GM18858 (cell line): ENCODE measurements around the gene MUSK.
"Not testable (repeated sequence)": the region's sequence is repeated elsewhere in the genome, so short reads cannot be mapped to it uniquely, and the experiment has no call there.

ENCODE experiments used
- ATAC-seq: cut with Tn5 transposase; IDR thresholded peaks from one replicate; pipeline ENCODE4 v1.9.1; 2021; ENCODE audit not compliant: unreplicated experiment

The MUSK gene

GRCh38 chr9:110691002-110691549 lies 22.5 kb downstream of the MUSK start:
- no peak for ATAC-seq

DNA sequence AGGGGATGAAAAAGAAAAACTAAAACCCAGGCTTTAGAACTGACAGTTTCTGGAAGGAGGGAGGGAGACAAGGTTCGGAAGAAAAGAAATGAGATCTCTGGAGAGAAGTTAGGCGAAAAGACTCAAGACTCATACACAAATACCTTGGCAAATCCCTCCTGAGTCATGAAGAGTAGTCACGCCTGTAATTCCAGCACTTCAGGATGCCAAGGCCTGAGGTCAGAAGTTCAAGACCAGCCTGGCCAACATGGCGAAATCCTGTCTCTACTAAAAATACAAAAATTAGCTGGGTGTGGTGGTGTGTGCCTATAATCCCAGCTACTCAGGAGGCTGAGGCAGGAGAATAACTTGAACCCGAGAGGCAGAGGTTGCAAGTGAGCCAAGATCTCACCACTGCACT lies 27.3 kb downstream of the MUSK start:
- not testable (repeated sequence) for ATAC-seq

- no peak for ATAC-seq
Observed at GRCh38 chr9:110700953-110701352, 32.4 kb downstream of the MUSK start.

DNA sequence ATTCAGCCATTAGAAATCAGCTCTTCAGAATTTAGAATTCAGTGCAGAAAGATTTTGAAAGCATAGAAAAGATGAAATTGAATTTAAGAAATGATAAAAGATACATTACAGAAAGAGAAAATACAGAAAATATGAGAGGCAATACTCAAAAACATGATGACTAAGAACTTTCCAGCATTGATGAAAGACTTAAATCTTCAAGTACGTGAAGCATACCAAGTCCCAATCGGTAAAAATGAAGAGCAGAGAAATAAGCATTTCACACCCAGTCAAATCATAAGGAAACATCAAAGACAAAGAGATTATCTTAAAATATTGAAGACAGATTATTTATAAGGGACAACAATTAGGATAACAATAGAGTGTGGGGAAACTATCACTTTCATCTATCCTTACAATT lies 35.1 kb downstream of the MUSK start:
- no peak for ATAC-seq

GRCh38 chr9:110707419-110707818 lies 38.8 kb downstream of the MUSK start:
- no peak for ATAC-seq

DNA sequence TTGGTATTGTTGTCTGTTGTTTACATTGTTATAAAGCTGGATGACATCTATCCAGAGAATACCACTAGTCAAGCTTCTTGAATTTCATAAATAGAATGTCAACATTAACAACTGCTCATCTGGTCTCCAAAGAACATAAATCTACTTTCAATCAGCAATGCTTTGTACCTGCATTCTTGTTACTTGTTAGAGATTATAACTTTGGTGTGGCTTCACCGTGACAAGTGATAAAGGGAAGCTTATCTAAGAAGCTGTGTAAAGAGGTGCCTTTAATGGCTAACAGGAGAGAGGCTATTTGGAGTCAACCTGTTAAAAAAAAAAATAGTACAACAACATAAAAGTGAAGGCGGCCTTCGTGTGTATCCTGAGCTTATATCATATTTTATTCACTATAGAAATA lies 41.8 kb downstream of the MUSK start:
- no peak for ATAC-seq

- no peak for ATAC-seq
Observed at GRCh38 chr9:110712955-110713354, 44.4 kb downstream of the MUSK start.

DNA sequence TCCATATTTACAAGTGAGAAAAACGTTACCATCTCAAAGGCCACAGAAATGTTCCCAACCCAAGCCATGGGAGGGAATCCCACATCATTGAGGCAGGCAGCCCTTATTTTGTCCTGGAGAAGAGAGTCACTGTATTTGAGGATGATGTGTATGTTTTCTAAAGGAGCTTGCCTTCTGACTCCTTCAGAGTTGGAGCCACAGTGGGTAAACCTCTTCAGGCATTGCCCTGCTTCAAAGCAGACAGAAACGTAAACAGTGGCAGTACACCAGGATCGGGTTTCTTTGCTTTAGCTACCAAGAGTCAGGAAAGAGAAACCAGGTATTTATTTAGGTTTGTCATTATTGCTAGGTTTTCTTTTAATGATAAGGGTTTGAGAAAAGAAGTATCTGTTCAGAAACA lies 45.7 kb downstream of the MUSK start:
- ATAC-seq, result no peak

- no peak for ATAC-seq
Observed at GRCh38 chr9:110728058-110728457, 59.5 kb downstream of the MUSK start.

DNA sequence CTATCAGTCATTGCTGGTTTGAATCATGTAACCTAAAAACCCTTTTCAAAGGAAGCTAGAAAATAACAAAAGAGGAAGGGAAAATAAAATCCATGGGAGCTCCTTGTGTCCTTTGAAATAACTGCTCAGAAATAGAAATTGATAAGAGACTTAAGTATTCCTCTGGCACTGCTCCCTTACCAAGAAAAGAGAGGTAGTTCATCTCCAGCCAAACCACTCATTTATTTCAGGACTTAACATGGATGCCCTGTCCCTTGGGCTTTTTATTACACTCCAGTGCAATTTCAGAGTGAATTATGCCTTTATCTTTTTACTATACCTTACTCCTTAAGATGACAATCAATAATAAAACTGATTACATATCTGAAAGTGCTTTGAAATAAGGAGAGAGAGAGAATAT lies 61.0 kb downstream of the MUSK start:
- ATAC-seq, result no peak

DNA sequence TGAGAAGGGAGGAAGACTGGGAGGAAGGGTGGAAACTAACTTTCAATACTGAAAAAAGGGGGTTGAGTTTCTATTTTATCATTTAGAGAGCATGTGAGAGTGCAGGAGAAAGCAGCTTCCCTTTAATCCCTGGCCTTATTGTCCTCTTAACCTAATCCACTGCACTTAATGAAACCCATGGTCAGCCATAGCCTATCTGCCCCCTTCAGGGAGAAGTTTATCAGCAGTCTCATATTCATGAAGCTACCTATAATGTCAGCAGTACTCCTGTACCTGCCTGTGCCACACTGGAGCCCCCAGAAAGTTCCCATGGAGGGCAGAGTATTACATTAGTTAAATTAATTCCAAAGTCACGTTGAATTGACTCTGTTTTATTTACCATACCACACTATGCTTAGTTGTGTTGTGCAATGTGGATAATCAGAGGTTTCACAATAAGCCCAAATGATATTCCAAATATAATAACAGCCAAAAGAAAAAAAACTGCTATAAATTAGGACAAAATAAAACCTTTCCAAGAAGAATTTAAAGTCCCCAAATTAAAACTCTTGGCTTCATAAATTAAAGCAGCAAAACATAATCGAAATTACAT lies 62.9 kb downstream of the MUSK start:
- no peak for ATAC-seq

GRCh38 chr9:110738982-110739381 lies 70.4 kb downstream of the MUSK start:
- no peak for ATAC-seq

DNA sequence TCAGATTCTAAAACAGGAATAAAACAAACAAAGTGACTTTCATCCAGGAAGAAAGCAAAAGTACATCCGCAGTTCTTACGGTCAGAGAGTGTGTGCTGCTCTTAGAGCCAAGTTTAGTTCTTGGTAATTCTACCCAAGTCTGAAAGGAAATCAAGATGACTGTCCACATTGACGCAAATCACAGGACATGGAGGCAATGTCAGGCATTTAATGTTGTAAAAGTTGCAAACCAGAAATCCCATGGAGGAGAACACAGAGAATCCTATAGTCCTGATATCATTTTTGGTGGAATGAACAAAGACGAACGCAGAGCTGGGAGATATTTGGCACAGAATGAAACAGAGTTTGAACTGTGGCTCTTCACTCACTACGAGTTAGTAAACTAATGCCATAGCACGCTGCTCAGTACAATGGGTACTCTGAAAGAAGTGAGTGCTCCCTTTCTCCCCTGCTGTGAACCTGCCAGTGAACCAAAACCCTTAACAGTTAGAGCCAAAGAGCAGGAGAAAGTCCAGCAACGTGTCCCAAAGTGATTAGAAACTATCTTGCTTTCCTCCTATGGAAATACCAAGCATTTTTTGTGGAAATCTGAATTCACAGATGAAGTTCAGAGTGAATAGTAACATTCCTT lies 74.3 kb downstream of the MUSK start:
- no peak for ATAC-seq

DNA sequence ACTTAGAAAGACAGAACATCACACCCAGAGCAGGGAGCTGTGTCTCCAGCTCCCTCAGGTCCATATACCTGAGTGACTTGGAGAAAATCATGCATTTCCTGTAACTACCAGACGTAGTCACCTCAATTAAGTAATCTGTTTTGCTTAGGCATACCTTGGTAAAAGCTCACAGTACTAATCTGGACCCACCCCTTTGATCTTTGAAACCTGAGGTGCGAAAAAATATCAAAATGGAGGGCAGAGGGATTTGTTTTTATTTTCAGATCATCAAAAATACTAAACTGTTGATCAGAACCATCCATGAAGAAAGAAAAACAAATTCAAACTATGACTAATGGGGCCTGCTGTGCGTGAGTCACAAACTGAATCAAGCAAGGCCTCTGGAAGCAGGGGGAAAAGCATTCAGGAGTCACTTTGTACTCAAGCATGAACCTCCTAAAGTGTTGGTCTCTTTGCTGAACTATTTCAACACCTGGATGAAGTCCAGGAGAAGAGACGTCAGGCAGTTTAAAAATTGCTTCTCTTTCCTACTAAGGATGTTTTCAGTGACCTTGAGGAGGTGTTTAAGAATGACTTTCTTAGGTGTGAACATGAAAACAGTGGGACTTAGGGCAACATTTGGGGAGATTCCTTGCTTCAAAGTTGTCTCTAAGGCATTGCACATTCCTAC lies 76.3 kb downstream of the MUSK start:
- ATAC-seq, result no peak

DNA sequence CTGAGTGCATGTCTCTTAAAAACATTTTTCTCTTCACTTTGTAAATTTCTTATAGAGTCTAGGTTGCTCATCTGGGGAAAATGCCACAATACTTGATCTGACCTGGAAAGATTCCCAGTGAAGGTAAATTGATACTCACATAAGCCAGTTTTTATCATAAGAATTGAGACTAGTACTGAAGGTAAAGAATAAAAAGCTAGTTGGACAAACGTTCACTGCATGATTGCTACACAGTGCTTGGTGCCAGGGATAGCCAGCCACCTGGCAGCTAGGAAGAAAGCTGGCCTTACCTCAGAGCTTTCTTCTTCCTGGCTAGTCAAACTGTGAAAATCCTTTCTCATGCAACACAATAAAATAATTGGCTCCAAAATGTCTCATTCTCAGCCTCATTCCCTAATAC lies 77.1 kb downstream of the MUSK start:
- ATAC-seq, result no peak

DNA sequence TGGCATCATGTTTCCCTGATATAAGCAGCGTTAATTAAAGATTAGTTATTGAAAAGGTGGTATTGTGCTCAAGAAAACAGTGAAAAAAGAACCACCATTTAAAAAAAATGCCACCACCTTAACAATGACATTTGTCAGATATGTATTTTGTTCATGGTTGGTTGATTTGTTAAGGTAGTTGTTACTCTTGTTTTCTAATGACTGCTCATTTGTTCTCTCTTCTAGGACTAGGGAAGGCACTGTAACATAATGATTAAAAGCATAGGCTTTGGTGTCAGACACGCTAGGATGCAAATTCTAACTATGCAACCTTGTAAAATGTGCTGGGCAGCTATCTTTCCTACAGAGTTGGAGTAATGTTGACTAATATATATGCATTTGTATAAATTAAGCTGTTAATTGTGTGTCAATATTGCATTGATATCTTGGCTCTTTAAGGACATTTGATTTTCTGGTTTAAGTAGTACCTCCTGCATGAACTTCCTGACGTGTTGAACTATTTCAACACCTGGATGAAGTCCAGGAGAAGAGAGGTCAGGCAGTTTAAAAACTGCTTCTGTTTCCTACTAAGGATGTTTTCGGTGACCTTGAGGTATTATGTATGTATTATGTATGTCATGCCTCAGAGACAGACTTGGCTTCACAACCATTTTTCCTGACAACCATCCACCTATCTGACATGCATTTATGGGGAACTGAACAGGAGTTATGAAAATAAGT lies 77.8 kb downstream of the MUSK start:
- no peak for ATAC-seq

DNA sequence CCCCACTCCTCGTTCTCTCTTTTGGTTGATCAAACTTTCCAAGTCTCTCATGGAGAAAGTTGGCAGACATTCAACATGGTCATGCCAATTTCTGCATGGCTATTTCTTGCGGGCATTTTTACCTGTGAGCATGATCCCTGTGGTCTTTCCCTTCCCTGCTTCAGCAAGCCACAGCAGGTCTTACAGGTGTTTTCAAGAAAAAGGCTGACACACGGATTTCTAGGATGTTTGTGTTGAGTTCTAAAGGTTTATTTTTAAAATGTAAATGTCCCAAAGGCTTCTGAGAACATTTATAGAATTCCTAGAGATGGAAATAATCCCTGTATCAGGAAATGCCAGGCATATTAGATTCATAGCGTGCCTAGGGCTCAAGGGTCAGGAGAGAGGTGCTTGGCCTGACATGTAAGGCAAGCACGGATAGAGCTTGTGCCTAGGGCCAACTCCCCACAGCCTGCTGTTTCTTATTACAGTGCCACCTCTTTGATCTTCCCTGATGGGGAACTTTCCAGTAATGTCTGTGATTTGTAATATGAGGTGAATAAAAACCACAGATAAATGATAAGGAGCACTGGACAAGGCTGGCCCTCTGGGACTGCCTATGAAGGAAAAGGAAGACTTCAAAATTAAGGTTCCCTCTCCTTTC lies 79.8 kb downstream of the MUSK start:
- ATAC-seq, result no peak

DNA sequence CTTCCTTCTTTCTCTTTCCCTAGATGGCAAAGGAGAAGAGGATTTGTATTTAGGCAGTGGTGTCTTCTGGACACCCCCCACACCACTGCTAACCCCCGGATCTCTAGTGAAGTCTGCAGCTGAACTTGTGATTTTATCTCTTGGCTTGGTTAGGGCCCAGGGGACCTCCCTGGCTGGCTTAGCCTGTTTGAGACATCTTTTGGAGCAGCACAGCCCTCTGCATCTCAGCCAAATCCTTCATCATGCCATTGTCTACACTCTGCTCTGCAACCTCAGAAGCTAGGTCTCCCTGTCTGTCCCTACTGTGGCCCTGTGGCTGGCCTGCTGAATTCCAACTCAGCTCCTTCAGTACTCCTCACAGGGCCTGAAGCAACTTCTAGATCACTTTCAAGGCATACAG lies 81.7 kb downstream of the MUSK start:
- ATAC-seq, result no peak

GRCh38 chr9:110751971-110752370 lies 83.4 kb downstream of the MUSK start:
- ATAC-seq, result no peak

- no peak for ATAC-seq
Observed at GRCh38 chr9:110752766-110753165, 84.2 kb downstream of the MUSK start.

DNA sequence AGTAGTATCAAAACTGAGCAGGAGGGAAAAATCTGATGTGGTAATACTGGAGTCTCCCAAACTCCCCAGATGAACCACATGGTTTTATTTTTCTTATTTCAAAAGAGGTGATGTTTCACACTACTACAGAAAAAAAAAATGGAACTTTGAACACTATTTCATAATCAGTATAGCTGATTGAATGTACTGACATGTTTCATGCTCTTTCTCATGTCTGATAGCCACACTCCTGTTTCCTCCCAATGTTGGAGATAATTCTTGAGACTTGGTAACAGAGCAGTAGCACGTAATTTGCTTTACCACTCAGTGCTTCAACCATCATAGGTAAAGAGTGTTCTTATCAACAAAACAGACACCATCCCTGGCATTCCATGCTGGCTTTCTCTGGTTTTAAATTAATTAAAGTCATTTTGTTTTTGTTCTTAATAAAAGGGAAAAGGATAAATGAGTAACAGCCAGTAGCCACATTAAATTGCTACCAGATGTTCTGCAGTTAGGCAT lies 85.2 kb downstream of the MUSK start:
- no peak for ATAC-seq
